H9 (cell line): ENCODE measurements around the gene PAMR1. TPM values are rescaled to one million over a fixed set of nuclear protein-coding genes. Genes with fewer than 3 reads are reported as not detected.
"Not testable (repeated sequence)": the region's sequence is repeated elsewhere in the genome, so short reads cannot be mapped to it uniquely, and the experiment has no call there.

Experiments used
- DNase-seq: peaks from one replicate; pipeline ENCODE4 v3.0.0-alpha.2; 2017
- H2AFZ ChIP-seq: one replicate; pipeline ENCODE4 v1.6.1; 2013; ENCODE audit warnings: mild to moderate bottlenecking, low read length, control low read depth, moderate library complexity
- H2AK5ac ChIP-seq: 2 replicates; pipeline ENCODE4 v1.6.1; 2013; ENCODE audit warnings: low read length, control low read depth, mixed read lengths; ENCODE audit not compliant: insufficient read length
- H2BK120ac ChIP-seq: one replicate; pipeline ENCODE4 v1.6.1; 2013; ENCODE audit warnings: low read depth, mild to moderate bottlenecking, low read length, control low read depth, inconsistent platforms; ENCODE audit not compliant: poor library complexity, severe bottlenecking
- H2BK12ac ChIP-seq: 2 replicates; pipeline ENCODE4 v1.6.1; 2013; ENCODE audit warnings: low read length, control low read depth, mixed read lengths, low read depth; ENCODE audit not compliant: insufficient read length
- H2BK15ac ChIP-seq: 2 replicates; pipeline ENCODE4 v1.6.1; 2013; ENCODE audit warnings: low read depth, low read length, control low read depth
- H2BK20ac ChIP-seq: one replicate; pipeline ENCODE4 v1.6.1; 2013; ENCODE audit warnings: low read depth, mild to moderate bottlenecking, low read length, control low read depth, inconsistent platforms; ENCODE audit not compliant: poor library complexity, severe bottlenecking
- H2BK5ac ChIP-seq: 2 replicates; pipeline ENCODE4 v1.6.1; 2013; ENCODE audit warnings: low read length, control low read depth, mixed read lengths; ENCODE audit not compliant: insufficient read length
- H3K14ac ChIP-seq: 2 replicates; pipeline ENCODE4 v1.6.1; 2013; ENCODE audit warnings: low read length, control low read depth; ENCODE audit not compliant: insufficient read depth
- H3K18ac ChIP-seq: 2 replicates; pipeline ENCODE4 v1.6.1; 2013; ENCODE audit warnings: low read depth, mild to moderate bottlenecking, mixed read lengths, low read length, control low read depth; ENCODE audit not compliant: insufficient read length
- H3K23ac ChIP-seq: 2 replicates; pipeline ENCODE4 v1.6.1; 2013; ENCODE audit warnings: low read length, control low read depth, mixed read lengths, low read depth; ENCODE audit not compliant: insufficient read length
- H3K23me2 ChIP-seq: 2 replicates; pipeline ENCODE4 v1.6.1; 2013; ENCODE audit warnings: low read depth, mild to moderate bottlenecking, mixed read lengths, low read length, control low read depth; ENCODE audit not compliant: insufficient read length, poor library complexity, severe bottlenecking
- H3K27ac ChIP-seq: 2 replicates; pipeline ENCODE4 v1.5.1; 2013; ENCODE audit warnings: low read length, control low read depth, mixed read lengths, low read depth; ENCODE audit not compliant: insufficient read length
- H3K27me3 ChIP-seq: 2 replicates; pipeline ENCODE4 v1.6.1; 2013; ENCODE audit warnings: low read length, control low read depth, inconsistent platforms; ENCODE audit not compliant: insufficient read depth
- H3K4ac ChIP-seq: 2 replicates; pipeline ENCODE4 v1.6.1; 2013; ENCODE audit warnings: low read depth, mild to moderate bottlenecking, control low read depth, inconsistent platforms, low read length, moderate library complexity
- H3K4me1 ChIP-seq: 2 replicates; pipeline ENCODE4 v1.6.1; 2013; ENCODE audit warnings: low read length, control low read depth, inconsistent platforms; ENCODE audit not compliant: insufficient read depth
- H3K4me2 ChIP-seq: 2 replicates; pipeline ENCODE4 v1.6.1; 2013; ENCODE audit warnings: low read length, control low read depth, mixed read lengths; ENCODE audit not compliant: insufficient read length, insufficient read depth
- H3K56ac ChIP-seq: 2 replicates; pipeline ENCODE4 v1.6.1; 2013; ENCODE audit warnings: low read depth, mild to moderate bottlenecking, mixed read lengths, low read length, control low read depth; ENCODE audit not compliant: insufficient read length
- H3K79me1 ChIP-seq: 2 replicates; pipeline ENCODE4 v1.6.1; 2013; ENCODE audit warnings: low read depth, mild to moderate bottlenecking, moderate library complexity, low read length, control low read depth, inconsistent platforms; ENCODE audit not compliant: insufficient read depth, poor library complexity, severe bottlenecking
- H3K79me2 ChIP-seq: 2 replicates; pipeline ENCODE4 v1.6.1; 2013; ENCODE audit warnings: low read length, control low read depth, inconsistent platforms; ENCODE audit not compliant: insufficient read depth
- H3K9ac ChIP-seq: 2 replicates; pipeline ENCODE4 v1.6.1; 2013; ENCODE audit warnings: low read length, control low read depth, mixed read lengths; ENCODE audit not compliant: insufficient read length; ENCODE audit errors: extremely low read depth
- H3K9me3 ChIP-seq: one replicate; pipeline ENCODE4 v1.6.1; 2013; ENCODE audit warnings: low read depth, low read length, inconsistent platforms; ENCODE audit not compliant: control insufficient read depth
- H3T11ph ChIP-seq: one replicate; pipeline ENCODE4 v1.6.1; 2013; ENCODE audit warnings: mild to moderate bottlenecking, low read length, control low read depth, inconsistent platforms
- H4K20me1 ChIP-seq: one replicate; pipeline ENCODE4 v1.6.1; 2013; ENCODE audit not compliant: control insufficient read depth, insufficient read length, insufficient read depth
- H4K5ac ChIP-seq: 2 replicates; pipeline ENCODE4 v1.6.1; 2013; ENCODE audit warnings: low read depth, mild to moderate bottlenecking, mixed read lengths, low read length, control low read depth; ENCODE audit not compliant: insufficient read length
- H4K8ac ChIP-seq: replicated peaks from 2 replicates; pipeline ENCODE4 v1.6.1; 2013; ENCODE audit warnings: low read length, control low read depth, mixed read lengths, low read depth; ENCODE audit not compliant: insufficient read length
- H4K91ac ChIP-seq: 2 replicates; pipeline ENCODE4 v1.6.1; 2013; ENCODE audit warnings: low read depth, mild to moderate bottlenecking, moderate library complexity, mixed read lengths, low read length, control low read depth; ENCODE audit not compliant: insufficient read length
- H3K27ac Mint-ChIP-seq, 3 experiments: 2 replicates in 2 of 3; 3 replicates in 1 of 3; pipeline ENCODE4 v1.8.0; 2020 to 2021; ENCODE audit warnings: mixed read lengths in 3 of 3, mild to moderate bottlenecking in 1 of 3, moderate library complexity in 1 of 3
- H3K27me3 Mint-ChIP-seq: 2 replicates; pipeline ENCODE4 v1.8.0; 2021; ENCODE audit warnings: low read depth, mild to moderate bottlenecking, moderate library complexity, mixed read lengths
- H3K36me3 Mint-ChIP-seq, 3 experiments: 2 replicates in 2 of 3; 3 replicates in 1 of 3; pipeline ENCODE4 v1.8.0; 2020 to 2021; ENCODE audit warnings: low read depth in 3 of 3, mixed read lengths in 3 of 3; ENCODE audit not compliant: insufficient read depth in 1 of 3
- H3K4me1 Mint-ChIP-seq, 2 experiments: 2 replicates each; pipeline ENCODE4 v1.8.0; 2020; ENCODE audit warnings: mixed read lengths in 2 of 2
- H3K4me3 Mint-ChIP-seq, 2 experiments: 2 replicates in 1 of 2; 3 replicates in 1 of 2; pipeline ENCODE4 v1.8.0; 2020 to 2021; ENCODE audit warnings: mild to moderate bottlenecking in 2 of 2, mixed read lengths in 2 of 2, moderate library complexity in 1 of 2
- H3K9me3 Mint-ChIP-seq, 2 experiments: 2 replicates in 1 of 2; 3 replicates in 1 of 2; pipeline ENCODE4 v1.8.0; 2020; ENCODE audit warnings: mild to moderate bottlenecking in 2 of 2, mixed read lengths in 2 of 2, moderate library complexity in 1 of 2
- CTCF ChIP-seq: fragments of 200-600 bp; sonication (generic); conservative IDR thresholded peaks from 3 replicates; pipeline ENCODE4 v1.8.0; 2021; ENCODE audit warnings: antibody characterized with exemption, mild to moderate bottlenecking
- WGBS: extraction: QIAGEN DNeasy Blood & Tissue Kit; methylation state at CpG from one replicate; pipeline ENCODE4 v1.1.7; 2013; ENCODE audit warnings: missing lambda C conversion rate, low lambda C conversion rate, mixed read lengths; ENCODE audit not compliant: insufficient read length; ENCODE audit errors: extremely low coverage; 5-methylcytosine and 5-hydroxymethylcytosine counted together
- total RNA-seq: library from RNA; stranded (reverse); gene quantifications from 2 replicates; pipeline ENCODE4 v1.2.1, GENCODE V29; 2021

The PAMR1 gene
- total RNA-seq, 1 experiment from 2014 or later = 2.4 TPM

GRCh38 chr11:35548925-35549561, 23.6 kb upstream of the PAMR1 start:
- TF ChIP-seq CTCF = no peak

GRCh38 chr11:35547995-35548394, 22.6 kb upstream of the PAMR1 start:
- not testable (repeated sequence) for H4K20me1 ChIP-seq, H2BK12ac ChIP-seq, H3K14ac ChIP-seq, H3K56ac ChIP-seq, H3K9me3 Mint-ChIP-seq, H3K79me1 ChIP-seq, H3K4ac ChIP-seq, H3K9ac ChIP-seq, H3K18ac ChIP-seq, H3K27me3 ChIP-seq, H3K79me2 ChIP-seq, H3K4me2 ChIP-seq, H3K9me3 ChIP-seq, H3K36me3 Mint-ChIP-seq, H2BK120ac ChIP-seq, H2AK5ac ChIP-seq, H3K4me3 Mint-ChIP-seq, H3K27me3 Mint-ChIP-seq, H2BK15ac ChIP-seq, H4K91ac ChIP-seq, H3K27ac Mint-ChIP-seq, H2BK5ac ChIP-seq, H3T11ph ChIP-seq, DNase-seq, H3K23me2 ChIP-seq, H4K5ac ChIP-seq, H4K8ac ChIP-seq, H3K4me1 ChIP-seq, H2AFZ ChIP-seq, H2BK20ac ChIP-seq, H3K27ac ChIP-seq, H3K23ac ChIP-seq
- WGBS = no CpG with 5 or more reads among the region's 4 CpGs
- peaks cover 39 to 50% of the 10 kb centered on the region in 2 experiments for H3K4me1 Mint-ChIP-seq

More at GRCh38 chr11:35548925-35549561, 23.6 kb upstream of the PAMR1 start:
- Mint-ChIP-seq H3K36me3 (peaks cover 0 to 4% (median 0%) of the 10 kb centered on the region in 3 experiments; a peak in 1 of 7 replicates), H3K4me1 (peaks cover 36 to 47% of the 10 kb centered on the region in 2 experiments), H3K27ac (peak overlapping the region in 1 of 3 experiments; percentile 20; a peak in 3 of 7 replicates), H3K4me3 (no peak overlapping the region), H3K9me3 (peaks cover 0 to 2% of the 10 kb centered on the region in 2 experiments; a peak in 2 of 5 replicates), H3K27me3 (peaks cover 11% of the 10 kb centered on the region)
- no peak overlapping the region for H2BK12ac ChIP-seq
- H3K27me3 ChIP-seq = no peaks in the 10 kb centered on the region
- no peaks in the 10 kb centered on the region for H3K23me2 ChIP-seq
- H2AFZ ChIP-seq = no peak overlapping the region
- no peak overlapping the region for H3K56ac ChIP-seq
- H2BK120ac ChIP-seq = no peak overlapping the region
- H2AK5ac ChIP-seq = no peak overlapping the region
- no peak overlapping the region for H3K23ac ChIP-seq
- no peak for DNase-seq
- no peaks in the 10 kb centered on the region for H3K79me1 ChIP-seq
- no peak overlapping the region for H2BK15ac ChIP-seq
- no peaks in the 10 kb centered on the region for H3K9me3 ChIP-seq
- no peak overlapping the region for H2BK5ac ChIP-seq
- H3K18ac ChIP-seq = no peak overlapping the region
- no peak overlapping the region for H3K4ac ChIP-seq
- H3K4me2 ChIP-seq = no peak overlapping the region
- no peak overlapping the region for H3K14ac ChIP-seq
- no peak overlapping the region for H4K5ac ChIP-seq
- no peaks in the 10 kb centered on the region; the same call in 1 of the 2 replicates for H3K4me1 ChIP-seq
- H3K9ac ChIP-seq = no peak overlapping the region
- H3T11ph ChIP-seq = no peak overlapping the region
- H4K8ac ChIP-seq = no peak overlapping the region
- no peak overlapping the region for H3K27ac ChIP-seq
- no peaks in the 10 kb centered on the region for H3K79me2 ChIP-seq
- no peaks in the 10 kb centered on the region for H4K20me1 ChIP-seq
- H4K91ac ChIP-seq = no peak overlapping the region
- WGBS = no CpG with 5 or more reads among the region's 4 CpGs
- no peak overlapping the region for H2BK20ac ChIP-seq
